HepG2 (cell line): ENCODE measurements around the gene SLBP. TPM values are rescaled to one million over a fixed set of nuclear protein-coding genes. Genes with fewer than 3 reads are reported as not detected.

ENCODE experiments used
- ARNT ChIP-seq: fragments of 450-650 bp; IDR thresholded peaks from 2 replicates; pipeline ENCODE4 v1.6.1; 2017
- DR1 ChIP-seq: sonication (generic); formaldehyde crosslinking; IDR thresholded peaks from 2 replicates; pipeline ENCODE4 v1.8.0; 2021; ENCODE audit warnings: mild to moderate bottlenecking, missing genetic modification reagents, inconsistent platforms
- GATA4 ChIP-seq: sonication (generic); IDR thresholded peaks from 2 replicates; pipeline ENCODE4 v1.6.1; 2016; ENCODE audit warnings: antibody characterized with exemption, low read depth, borderline replicate concordance
- GZF1 ChIP-seq: sonication (generic); formaldehyde crosslinking; IDR thresholded peaks from 2 replicates; pipeline ENCODE4 v1.5.1; 2020; ENCODE audit warnings: mild to moderate bottlenecking, missing genetic modification reagents
- KLF6 ChIP-seq: IDR thresholded peaks from 2 replicates; pipeline ENCODE4 v1.8.0; 2016; ENCODE audit warnings: missing biosample characterization, missing genetic modification reagents
- NFKB2 ChIP-seq: sonication (generic); formaldehyde crosslinking; IDR thresholded peaks from 2 replicates; pipeline ENCODE4 v1.4.0; 2020; ENCODE audit warnings: missing genetic modification reagents, borderline replicate concordance
- NFRKB ChIP-seq: fragments of 450-650 bp; IDR thresholded peaks from 2 replicates; pipeline ENCODE4 v1.6.1; 2017
- PAX8 ChIP-seq: sonication (generic); formaldehyde crosslinking; IDR thresholded peaks from 2 replicates; pipeline ENCODE4 v1.8.0; 2022; ENCODE audit warnings: mild to moderate bottlenecking, missing genetic modification reagents, borderline replicate concordance
- RFXAP ChIP-seq: sonication (generic); formaldehyde crosslinking; IDR thresholded peaks from 2 replicates; pipeline ENCODE4 v1.4.0; 2020; ENCODE audit warnings: missing genetic modification reagents, borderline replicate concordance
- SOX13 ChIP-seq, 3 experiments: fragments of 450-650 bp in 1 of 3; sonication (generic) in 1 of 3; formaldehyde crosslinking in 1 of 3; IDR thresholded peaks in 2 of 3; conservative IDR thresholded peaks in 1 of 3; 2 replicates each; pipeline versions ENCODE4 v1.5.0 to v1.6.1; 2016 to 2020; ENCODE audit warnings: antibody characterized with exemption in 1 of 3, mild to moderate bottlenecking in 1 of 3, missing compliant biosample characterization in 1 of 3, missing genetic modification reagents in 1 of 3, moderate library complexity in 1 of 3
- ZNF234 ChIP-seq: sonication (generic); formaldehyde crosslinking; conservative IDR thresholded peaks from 2 replicates; pipeline ENCODE4 v1.5.1; 2020; ENCODE audit warnings: mild to moderate bottlenecking, missing genetic modification reagents
- ZNF264 ChIP-seq: sonication (generic); formaldehyde crosslinking; IDR thresholded peaks from 2 replicates; pipeline ENCODE4 v1.4.0; 2020; ENCODE audit warnings: missing genetic modification reagents
- ZNF430 ChIP-seq: sonication (generic); formaldehyde crosslinking; IDR thresholded peaks from 2 replicates; pipeline ENCODE4 v1.9.0; 2021; ENCODE audit warnings: mild to moderate bottlenecking, missing genetic modification reagents
- ZNF431 ChIP-seq: sonication (generic); formaldehyde crosslinking; IDR thresholded peaks from 2 replicates; pipeline ENCODE4 v1.9.0; 2022; ENCODE audit warnings: missing genetic modification reagents, low read depth, mild to moderate bottlenecking, borderline replicate concordance
- ZNF484 ChIP-seq: sonication (generic); formaldehyde crosslinking; IDR thresholded peaks from 2 replicates; pipeline ENCODE4 v1.5.1; 2020; ENCODE audit warnings: mild to moderate bottlenecking, low read depth, missing genetic modification reagents, borderline replicate concordance
- polyA plus RNA-seq, 8 experiments: library from polyadenylated mRNA; depleted of rRNA in 3 of 8; stranded (reverse) in 7 of 8; unstranded in 1 of 8; fragments of >200 nt; fragmentation: Illumina TruSeq in 4 of 8; extraction: Trizol in 4 of 8; gene quantifications; 2 replicates each; pipeline versions ENCODE4 v1.2.1 to v1.2.3, GENCODE V29; 2011 to 2016; ENCODE audit warnings: low read depth in 4 of 8, missing spikeins in 1 of 8, mixed read lengths in 1 of 8; ENCODE audit not compliant: insufficient read depth in 1 of 8
- total RNA-seq, 5 experiments: library from RNA; depleted of rRNA; stranded (reverse); fragments of >200 nt; fragmentation: Illumina TruSeq; extraction: Trizol; gene quantifications; 2 replicates each; pipeline ENCODE4 v1.2.3, GENCODE V29; 2016; ENCODE audit warnings: low read depth in 1 of 5
- TF ChIP-seq, protein P1 (sequence below): sonication (generic); formaldehyde crosslinking; IDR thresholded peaks from 2 replicates; pipeline ENCODE4 v1.9.0; 2021; ENCODE audit warnings: missing genetic modification reagents, borderline replicate concordance
- TF ChIP-seq, protein P2 (sequence below): IDR thresholded peaks from 2 replicates; pipeline ENCODE4 v1.6.1; 2018; ENCODE audit warnings: missing genetic modification reagents
- TF ChIP-seq, protein P3 (sequence below): sonication (generic); formaldehyde crosslinking; IDR thresholded peaks from 2 replicates; pipeline ENCODE4 v1.8.0; 2022; ENCODE audit warnings: mild to moderate bottlenecking, missing genetic modification reagents, moderate library complexity
- TF ChIP-seq, protein P4 (sequence below): IDR thresholded peaks from 2 replicates; pipeline ENCODE4 v1.6.1; 2016; ENCODE audit warnings: low read depth, control low read depth
- TF ChIP-seq, protein P5 (sequence below): sonication (generic); formaldehyde crosslinking; IDR thresholded peaks from 2 replicates; pipeline ENCODE4 v1.9.0; 2022; ENCODE audit warnings: missing genetic modification reagents, mild to moderate bottlenecking, borderline replicate concordance
- TF ChIP-seq, protein P6 (sequence below): sonication (generic); formaldehyde crosslinking; IDR thresholded peaks from 2 replicates; pipeline ENCODE4 v1.5.0; 2020; ENCODE audit warnings: missing genetic modification reagents

SLBP gene
- total and polyA plus RNA-seq, 2 of the 13 experiments (the other 11 are each of a cell fraction or from before 2014, with no cell fraction given) = 43.9 to 104 TPM

DNA sequence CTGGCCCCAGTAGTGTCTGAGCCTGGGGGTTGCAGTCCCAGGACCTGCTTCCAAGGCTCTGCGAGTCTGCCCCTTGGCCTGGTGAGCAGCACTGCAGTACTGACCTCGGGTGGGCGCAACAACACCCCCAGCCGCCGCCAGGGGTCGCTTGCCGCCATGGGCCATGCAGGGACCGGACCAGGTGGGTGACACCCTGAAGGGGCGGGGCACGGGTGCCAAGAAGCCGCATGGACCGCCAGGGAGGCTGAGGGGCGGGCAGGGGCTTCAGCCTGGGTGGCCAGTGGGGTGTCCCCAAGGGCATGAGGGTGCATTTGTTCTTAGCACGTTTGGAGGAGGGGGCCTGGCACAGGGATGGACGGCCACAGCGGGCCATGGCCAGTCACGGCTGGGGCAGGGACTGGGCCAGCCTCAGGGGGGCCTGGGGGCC is 34.2 kb upstream of the SLBP start (continued):
- no peak for TF ChIP-seq SOX13 (IDR thresholded peaks at IDR 0.05)
- TF ChIP-seq SOX13 (CRISPR knock-in tag; conservative IDR thresholded peaks at IDR 0.05 in 1 of 2, IDR thresholded peaks at IDR 0.05 in 1 of 2) = 0 out of 4 replicates have a peak, but pooled peaks of 1 of the 2 experiments have one; percentile 14
- TF ChIP-seq, protein P1, sequence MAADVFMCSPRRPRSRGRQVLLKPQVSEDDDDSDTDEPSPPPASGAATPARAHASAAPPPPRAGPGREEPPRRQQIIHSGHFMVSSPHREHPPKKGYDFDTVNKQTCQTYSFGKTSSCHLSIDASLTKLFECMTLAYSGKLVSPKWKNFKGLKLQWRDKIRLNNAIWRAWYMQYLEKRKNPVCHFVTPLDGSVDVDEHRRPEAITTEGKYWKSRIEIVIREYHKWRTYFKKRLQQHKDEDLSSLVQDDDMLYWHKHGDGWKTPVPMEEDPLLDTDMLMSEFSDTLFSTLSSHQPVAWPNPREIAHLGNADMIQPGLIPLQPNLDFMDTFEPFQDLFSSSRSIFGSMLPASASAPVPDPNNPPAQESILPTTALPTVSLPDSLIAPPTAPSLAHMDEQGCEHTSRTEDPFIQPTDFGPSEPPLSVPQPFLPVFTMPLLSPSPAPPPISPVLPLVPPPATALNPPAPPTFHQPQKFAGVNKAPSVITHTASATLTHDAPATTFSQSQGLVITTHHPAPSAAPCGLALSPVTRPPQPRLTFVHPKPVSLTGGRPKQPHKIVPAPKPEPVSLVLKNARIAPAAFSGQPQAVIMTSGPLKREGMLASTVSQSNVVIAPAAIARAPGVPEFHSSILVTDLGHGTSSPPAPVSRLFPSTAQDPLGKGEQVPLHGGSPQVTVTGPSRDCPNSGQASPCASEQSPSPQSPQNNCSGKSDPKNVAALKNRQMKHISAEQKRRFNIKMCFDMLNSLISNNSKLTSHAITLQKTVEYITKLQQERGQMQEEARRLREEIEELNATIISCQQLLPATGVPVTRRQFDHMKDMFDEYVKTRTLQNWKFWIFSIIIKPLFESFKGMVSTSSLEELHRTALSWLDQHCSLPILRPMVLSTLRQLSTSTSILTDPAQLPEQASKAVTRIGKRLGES (CRISPR knock-in tag) = no peak
- 0 out of 2 replicates have a peak, but pooled peaks have one; percentile 59 for TF ChIP-seq ZNF430 (CRISPR knock-in tag)
- TF ChIP-seq ZNF264 (CRISPR knock-in tag) = peak; percentile 66; the same call in 1 of the 2 replicates
- TF ChIP-seq ZNF431 (CRISPR knock-in tag) = no peak
- TF ChIP-seq, protein P2, sequence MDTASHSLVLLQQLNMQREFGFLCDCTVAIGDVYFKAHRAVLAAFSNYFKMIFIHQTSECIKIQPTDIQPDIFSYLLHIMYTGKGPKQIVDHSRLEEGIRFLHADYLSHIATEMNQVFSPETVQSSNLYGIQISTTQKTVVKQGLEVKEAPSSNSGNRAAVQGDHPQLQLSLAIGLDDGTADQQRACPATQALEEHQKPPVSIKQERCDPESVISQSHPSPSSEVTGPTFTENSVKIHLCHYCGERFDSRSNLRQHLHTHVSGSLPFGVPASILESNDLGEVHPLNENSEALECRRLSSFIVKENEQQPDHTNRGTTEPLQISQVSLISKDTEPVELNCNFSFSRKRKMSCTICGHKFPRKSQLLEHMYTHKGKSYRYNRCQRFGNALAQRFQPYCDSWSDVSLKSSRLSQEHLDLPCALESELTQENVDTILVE (CRISPR knock-in tag) = 0 out of 2 replicates have a peak, but pooled peaks have one; percentile 55
- TF ChIP-seq NFRKB = no peak
- no peak for TF ChIP-seq GZF1 (CRISPR knock-in tag)
- peak; percentile 9; the same call in 1 of the 2 replicates for TF ChIP-seq PAX8 (CRISPR knock-in tag)
- no peak for TF ChIP-seq DR1 (CRISPR knock-in tag)
- TF ChIP-seq RFXAP (CRISPR knock-in tag) = peak; percentile 33; the same call in 1 of the 2 replicates
- TF ChIP-seq ZNF234 (CRISPR knock-in tag) = no peak
- TF ChIP-seq, protein P3, sequence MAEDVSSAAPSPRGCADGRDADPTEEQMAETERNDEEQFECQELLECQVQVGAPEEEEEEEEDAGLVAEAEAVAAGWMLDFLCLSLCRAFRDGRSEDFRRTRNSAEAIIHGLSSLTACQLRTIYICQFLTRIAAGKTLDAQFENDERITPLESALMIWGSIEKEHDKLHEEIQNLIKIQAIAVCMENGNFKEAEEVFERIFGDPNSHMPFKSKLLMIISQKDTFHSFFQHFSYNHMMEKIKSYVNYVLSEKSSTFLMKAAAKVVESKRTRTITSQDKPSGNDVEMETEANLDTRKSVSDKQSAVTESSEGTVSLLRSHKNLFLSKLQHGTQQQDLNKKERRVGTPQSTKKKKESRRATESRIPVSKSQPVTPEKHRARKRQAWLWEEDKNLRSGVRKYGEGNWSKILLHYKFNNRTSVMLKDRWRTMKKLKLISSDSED (CRISPR knock-in tag) = no peak
- no peak for TF ChIP-seq ARNT
- TF ChIP-seq, protein P4, sequence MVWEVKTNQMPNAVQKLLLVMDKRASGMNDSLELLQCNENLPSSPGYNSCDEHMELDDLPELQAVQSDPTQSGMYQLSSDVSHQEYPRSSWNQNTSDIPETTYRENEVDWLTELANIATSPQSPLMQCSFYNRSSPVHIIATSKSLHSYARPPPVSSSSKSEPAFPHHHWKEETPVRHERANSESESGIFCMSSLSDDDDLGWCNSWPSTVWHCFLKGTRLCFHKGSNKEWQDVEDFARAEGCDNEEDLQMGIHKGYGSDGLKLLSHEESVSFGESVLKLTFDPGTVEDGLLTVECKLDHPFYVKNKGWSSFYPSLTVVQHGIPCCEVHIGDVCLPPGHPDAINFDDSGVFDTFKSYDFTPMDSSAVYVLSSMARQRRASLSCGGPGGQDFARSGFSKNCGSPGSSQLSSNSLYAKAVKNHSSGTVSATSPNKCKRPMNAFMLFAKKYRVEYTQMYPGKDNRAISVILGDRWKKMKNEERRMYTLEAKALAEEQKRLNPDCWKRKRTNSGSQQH (CRISPR knock-in tag) = peak; percentile 67; the same call in 1 of the 2 replicates
- TF ChIP-seq GATA4 = no peak
- no peak for TF ChIP-seq ZNF484 (CRISPR knock-in tag)
- peak; percentile 36; the same call in 1 of the 2 replicates for TF ChIP-seq KLF6
- TF ChIP-seq, protein P5, sequence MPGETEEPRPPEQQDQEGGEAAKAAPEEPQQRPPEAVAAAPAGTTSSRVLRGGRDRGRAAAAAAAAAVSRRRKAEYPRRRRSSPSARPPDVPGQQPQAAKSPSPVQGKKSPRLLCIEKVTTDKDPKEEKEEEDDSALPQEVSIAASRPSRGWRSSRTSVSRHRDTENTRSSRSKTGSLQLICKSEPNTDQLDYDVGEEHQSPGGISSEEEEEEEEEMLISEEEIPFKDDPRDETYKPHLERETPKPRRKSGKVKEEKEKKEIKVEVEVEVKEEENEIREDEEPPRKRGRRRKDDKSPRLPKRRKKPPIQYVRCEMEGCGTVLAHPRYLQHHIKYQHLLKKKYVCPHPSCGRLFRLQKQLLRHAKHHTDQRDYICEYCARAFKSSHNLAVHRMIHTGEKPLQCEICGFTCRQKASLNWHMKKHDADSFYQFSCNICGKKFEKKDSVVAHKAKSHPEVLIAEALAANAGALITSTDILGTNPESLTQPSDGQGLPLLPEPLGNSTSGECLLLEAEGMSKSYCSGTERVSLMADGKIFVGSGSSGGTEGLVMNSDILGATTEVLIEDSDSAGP (CRISPR knock-in tag) = peak; percentile 52; the same call in 1 of the 2 replicates
- TF ChIP-seq, protein P6, sequence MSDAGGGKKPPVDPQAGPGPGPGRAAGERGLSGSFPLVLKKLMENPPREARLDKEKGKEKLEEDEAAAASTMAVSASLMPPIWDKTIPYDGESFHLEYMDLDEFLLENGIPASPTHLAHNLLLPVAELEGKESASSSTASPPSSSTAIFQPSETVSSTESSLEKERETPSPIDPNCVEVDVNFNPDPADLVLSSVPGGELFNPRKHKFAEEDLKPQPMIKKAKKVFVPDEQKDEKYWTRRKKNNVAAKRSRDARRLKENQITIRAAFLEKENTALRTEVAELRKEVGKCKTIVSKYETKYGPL (CRISPR knock-in tag) = no peak
- TF ChIP-seq NFKB2 (CRISPR knock-in tag) = peak; percentile 51; the same call in 1 of the 2 replicates
